Stimulated activated CD4-positive, alpha-beta T cell treated with anti-CD3 and anti-CD28 coated beads, Interleukin-4, amount 100 ng/mL, for 1 hour (primary cell): ENCODE results near the gene TUBGCP3.

Experiments used
- DNase-seq: peaks from one replicate; pipeline ENCODE4 v3.0.0-alpha.2; 2020

Gene TUBGCP3

DNA sequence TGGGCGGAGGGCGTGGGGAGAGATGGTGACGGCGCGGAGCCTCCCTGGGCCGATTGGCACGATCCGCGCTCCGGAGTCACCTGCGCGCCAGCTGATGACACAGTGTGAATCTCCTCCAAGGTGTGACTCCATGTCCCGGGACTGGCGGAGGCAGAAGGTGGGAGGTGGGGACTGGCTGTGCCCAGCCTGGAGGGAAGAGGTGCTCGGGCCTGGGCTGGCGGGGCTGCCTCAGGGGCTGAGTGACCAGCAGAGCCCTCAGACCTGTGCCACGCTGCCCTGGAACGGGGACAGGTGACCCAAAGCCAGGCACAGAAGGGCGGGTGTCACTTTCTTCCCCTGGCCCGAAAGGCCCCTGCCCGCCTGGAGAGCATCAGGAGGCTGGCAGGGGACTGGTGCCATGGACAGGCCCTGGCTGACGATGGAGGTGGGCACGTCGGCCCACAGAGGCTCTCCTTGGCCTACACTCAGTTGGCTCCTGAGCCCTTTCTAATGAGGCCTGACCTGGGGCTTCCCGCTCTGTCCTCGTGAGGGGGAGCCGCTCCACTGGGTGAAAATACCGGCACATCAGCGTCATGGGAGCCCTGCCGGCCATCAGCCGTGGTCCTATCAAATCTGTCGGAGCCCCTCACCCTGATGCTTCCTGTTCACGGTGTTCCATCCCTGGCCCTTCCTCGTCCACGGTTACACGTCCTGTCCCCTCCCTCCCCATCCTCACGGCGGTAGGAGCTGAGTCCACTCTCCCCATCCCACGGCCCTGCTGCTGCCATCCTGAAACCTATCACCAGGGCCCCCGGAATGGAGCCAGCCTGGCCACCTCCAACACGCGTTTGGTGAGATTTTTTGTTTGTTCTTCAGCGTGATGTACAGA, 136.2 kb downstream of the TUBGCP3 start:
- DNase-seq, result no peak

DNA sequence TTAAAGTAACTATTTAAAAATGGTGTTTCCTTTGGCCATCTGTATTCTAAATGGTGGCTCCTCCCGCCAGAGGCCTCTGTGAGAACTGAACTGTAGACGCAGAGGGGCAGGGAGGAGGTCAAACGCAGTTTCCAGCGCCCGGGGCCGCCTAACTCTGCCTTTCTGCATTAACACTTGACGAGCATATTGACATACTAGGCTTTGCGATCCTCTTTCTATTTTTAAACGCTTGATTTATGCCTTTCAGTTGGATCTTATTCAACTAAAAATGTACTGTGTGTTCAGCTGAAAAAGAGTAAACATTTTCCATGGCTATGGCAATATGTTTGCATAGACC, 137.1 kb downstream of the TUBGCP3 start:
- DNase-seq, result no peak

DNA sequence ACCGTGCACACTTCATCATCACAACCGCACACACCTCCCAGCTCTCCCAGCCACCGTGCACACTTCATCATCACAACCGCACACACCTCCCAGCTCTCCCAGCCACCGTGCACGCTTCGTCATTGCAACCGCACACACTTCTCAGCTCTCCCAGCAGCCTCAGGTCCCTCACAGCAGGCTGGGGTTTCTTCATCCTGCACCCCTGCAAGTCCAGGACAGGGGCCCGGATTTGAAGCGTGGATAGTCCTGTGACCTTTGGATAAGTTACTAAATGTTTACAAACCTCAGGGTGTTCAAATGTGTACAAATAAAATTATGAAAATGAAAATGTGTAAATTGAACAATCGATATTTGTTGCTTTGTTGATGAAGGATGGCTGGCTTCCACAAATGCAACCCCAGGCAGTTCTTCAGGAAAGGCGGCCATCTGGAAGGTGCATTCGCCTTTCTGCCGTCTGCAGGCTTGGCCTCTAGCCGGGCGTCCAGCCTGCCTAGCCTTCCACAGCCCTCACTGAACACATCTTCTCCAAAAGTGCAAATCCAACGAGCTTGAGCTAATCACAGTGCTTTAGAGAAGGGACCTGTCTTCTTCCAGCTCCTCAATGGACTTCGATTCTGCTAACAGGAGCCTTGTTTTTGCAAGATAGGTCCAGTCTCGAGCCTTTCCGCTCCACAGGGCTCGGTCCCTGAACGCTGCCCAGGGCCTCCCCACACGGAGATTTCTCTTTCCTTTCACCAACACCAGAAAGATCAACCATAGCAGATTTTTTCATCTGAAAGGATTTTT, 137.6 kb downstream of the TUBGCP3 start:
- DNase-seq, result no peak

DNA sequence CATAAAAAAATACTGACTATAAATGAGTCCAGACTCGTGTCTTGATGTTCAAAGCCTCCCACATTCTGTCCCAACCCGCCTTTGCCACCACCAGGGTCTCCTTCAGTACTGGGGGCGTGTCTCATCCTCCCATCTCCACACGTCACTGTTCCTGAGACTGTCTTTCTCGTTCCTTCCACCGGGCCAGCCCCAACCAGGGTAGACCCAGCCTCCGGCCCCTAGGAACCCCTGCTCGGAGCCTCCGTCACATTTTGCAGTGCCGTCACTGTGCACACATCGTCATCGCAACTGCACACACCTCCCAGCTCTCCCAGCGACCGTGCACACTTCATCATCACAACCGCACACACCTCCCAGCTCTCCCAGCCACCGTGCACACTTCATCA, 138.4 kb downstream of the TUBGCP3 start:
- no peak for DNase-seq

DNA sequence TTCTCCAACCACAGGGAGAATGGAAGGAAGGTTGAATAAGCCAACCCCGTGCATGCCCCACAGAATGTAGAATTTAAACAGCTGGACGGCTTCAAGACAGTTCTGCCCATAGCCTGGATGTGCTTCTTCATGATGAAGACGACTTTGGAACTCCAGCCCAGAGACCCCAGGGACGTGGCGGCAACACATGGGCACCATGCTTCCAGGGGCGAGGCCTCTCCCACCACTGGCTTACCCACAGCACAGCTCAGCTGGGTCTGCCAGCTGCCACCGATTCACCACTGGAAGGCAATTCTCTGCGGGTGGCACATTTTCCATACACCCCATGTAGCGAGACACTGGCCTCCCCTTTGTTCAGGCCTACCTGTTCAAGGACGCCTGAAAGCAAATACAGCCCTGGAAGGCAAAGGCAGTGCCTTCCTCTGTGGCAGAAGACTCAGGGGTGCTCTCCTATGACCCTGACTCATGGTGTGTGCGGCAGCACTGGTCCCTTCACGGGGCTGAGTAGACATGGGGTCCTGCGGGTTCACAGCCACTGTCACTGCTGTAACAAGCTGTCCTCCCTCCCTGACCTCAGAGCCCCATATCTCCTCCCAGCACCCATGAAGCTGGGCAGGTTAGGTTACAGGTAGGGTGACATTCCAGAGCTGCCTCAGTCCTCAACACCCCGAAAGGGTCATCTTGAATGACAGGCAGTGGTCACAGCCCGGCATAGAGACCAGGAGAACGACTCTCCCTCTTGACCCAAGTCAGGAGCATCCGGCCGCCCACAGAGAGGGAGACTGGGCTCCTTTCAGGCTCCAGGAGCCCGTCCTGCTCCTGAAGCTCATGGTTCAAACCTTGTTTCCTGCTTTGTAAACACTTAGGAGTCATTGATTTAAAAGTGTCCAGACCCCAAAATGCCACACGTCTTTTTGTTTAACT, 139.1 kb downstream of the TUBGCP3 start:
- DNase-seq, result no peak

DNA sequence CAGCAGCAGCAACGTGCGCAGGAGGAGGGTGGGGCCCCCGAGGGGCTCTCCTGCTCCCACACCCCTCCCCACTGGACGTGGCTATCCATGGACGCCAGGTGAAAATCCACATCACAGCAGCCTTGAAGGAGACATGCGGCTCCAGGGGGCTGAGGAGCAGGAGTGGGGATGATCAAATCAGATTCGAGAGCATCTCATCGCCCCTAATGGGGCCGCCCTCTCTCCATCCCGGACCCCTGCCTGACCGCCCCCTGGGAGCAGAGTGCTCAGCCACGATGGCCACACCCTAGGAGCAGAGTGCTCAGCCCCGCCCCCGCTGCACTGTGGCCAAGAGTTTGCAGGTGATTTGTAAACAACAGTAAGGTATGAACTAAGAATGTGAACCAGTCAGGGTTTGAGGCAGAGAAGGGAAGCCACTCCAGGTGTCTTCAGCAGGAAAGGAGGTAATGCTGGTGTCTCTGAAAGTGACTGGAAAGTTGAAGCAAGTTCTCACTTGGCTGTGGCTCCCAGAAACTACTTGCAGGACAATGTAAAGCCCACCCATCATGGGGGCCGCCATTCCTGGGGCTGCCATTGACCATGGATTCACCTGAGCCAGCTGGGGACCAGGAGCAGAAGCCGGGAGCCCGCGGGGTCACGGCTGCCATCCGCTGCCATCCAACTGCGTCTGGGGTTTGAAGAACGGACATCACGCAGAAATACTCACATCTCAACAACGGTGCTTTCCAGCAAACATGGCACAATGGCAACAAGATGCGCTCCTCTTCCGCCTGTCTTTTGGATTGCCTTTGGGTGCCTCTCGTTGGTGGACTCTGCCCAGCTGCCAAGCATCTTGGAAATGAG, 140.0 kb downstream of the TUBGCP3 start:
- DNase-seq, result no peak

DNA sequence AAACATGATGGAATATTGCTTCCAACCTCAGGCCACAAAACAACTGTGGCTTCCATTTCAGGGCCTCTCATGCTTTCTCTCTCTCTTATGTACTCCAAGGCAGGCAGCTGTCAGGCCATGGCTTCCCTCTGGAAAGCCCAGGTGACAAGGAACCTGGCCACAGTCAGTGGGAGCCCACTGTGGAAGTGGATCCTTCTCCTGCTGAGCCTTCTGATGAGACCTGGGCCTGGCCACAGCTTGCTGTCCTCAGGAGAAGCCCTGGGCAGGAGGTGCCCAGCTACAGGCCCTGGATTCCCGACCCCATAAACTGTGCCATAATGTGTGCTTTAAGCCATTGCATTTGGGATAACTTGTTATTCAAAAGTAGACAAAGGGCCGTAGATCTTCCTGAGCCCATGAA, 140.6 kb downstream of the TUBGCP3 start:
- DNase-seq, result no peak

DNA sequence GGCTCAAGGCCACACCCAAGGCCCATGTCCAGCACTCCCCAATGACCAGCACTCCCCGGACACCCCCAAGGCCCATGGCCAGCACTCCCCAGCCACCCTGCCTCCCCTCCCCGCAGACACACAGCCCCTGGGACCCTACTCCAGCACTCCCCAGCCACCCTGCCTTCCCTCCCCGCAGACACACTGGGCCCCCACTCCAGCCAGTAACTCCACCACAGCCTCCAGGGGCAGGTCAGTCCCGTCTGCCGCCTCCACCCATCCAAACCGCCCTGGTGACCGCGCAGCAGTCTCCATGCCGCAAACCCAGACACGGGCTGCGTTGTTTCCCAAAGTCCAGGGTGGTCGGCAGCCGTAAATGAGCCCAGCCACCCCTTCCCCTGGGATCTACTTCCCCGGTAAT, 141.1 kb downstream of the TUBGCP3 start:
- DNase-seq, result no peak

DNA sequence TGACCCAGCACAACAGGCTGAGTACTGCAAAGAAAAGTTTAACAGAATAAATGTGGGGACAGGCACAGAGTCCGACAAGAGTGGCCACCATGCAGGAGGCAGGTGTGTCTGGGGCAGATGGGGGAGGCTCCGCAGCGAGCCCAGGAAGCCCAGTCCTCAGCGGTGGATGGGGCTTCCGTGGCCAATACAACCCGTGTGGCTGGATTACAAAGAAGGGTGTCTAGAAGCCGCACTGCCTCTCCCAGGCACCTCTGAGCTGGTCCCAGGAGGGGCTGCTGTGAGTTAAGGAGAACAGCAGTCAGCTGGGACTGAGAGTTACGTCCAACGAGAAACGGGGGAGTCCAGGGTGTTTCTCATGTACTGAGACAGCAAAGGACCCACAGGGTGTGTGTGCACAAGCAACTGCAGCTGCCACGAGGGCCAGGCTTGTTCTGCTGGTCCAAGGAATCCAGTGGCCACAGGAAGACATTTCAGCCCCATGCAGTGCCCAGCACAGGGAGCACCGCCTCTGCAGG, 141.5 kb downstream of the TUBGCP3 start:
- DNase-seq, result no peak

DNA sequence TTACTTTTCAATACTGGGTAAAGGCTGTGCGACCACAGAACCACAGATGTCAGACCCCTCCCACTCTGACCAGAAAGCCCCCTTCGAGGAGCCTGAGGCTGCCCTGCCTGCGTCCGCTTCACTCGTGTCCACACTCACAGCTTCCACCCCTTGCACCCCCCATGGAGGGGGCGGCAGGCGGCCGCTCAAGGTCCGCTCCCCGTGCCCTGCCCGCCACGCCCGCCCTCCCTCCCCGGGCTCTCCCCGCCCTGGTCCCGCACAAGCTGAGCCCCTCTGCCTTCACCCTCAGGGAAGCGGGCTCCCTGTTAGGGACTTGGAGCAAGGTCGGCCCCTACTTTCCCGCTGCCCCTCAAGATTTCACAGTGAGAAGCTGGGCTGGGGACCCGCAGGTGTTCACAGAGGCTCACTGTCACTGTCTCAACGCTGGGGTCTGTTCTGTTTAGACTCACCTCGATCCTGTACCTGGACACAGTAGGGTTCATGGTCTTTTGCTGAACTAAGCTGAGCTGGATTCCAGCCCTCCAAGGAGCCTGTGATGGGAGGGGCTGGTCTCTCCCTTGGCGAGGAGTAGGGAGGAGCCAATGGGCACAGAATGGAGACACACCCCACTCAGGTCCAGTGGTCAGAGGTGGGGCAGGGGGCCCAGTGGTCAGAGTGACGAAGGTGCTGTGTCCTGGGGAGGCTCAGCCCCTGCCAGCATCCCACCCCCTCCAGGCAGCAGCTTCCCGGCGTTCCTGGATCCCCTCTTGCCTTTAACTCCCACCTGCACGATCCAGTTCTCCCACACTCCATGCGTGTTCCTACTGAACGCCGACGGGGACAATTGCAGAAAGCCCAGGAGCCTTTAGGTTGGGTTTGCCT, 142.3 kb downstream of the TUBGCP3 start:
- no peak for DNase-seq

DNA sequence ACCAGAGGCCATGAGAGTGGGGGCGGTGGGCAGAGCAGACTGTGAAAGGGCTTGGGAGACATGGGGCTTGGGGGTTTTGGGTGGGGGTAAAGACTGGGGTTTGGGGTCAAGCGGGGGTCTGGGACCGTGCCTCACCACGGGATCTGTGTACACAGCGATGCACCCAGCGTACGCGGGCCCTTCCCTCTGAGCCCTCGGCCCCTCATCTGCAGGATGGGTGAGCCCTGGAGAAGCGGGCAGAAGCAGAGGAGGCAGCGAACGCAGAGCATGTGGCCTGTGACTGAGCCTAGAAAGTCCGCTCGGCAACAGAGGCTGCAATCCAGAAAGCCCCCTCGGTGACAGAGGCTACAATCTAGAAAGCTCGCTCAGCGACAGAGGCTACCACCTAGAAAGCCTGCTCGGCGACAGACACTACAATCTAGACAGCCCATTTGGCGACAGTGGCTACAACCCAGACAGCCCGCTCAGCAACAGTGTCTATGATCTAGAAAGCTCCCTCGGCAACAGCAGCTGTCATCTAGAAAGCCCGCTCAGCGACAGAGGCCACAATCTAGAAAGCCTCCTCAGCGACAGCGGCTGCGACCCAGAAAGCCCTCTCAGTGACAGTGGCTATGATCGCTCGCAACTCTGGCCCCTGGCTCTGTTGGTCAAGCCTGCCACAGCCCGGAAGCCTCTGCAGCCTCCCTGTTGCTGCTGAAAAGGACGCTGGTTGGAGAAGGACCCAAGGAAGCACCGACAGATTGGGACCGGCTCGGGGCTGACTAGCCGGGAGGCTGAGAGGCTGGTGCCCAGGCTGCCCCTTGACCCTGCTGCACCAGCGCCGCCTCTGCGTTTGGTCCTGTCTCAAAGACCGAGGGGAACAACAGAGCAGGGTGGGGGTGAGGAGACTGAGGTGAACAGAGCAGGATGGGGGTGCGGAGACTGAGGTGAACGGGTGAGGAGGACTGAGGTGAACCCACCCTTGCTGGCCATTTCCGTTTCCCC, 143.2 kb downstream of the TUBGCP3 start:
- DNase-seq, result no peak

DNA sequence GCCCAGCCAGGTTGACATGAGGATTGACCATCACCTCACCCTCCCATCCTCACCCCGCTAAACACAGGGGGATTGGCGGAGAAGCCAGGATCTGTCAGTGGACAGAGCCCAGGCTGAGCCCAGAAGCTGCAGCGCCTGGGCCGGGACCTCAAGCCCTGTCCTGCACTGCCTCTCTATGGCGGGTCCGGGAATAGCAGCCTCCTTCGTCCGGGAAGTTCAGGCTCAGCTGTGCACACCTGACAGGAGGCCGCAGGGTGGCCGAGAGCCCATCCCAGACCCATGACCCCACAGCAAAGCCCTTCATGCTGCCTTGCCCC, 144.0 kb downstream of the TUBGCP3 start:
- DNase-seq, result peak; percentile 34

DNA sequence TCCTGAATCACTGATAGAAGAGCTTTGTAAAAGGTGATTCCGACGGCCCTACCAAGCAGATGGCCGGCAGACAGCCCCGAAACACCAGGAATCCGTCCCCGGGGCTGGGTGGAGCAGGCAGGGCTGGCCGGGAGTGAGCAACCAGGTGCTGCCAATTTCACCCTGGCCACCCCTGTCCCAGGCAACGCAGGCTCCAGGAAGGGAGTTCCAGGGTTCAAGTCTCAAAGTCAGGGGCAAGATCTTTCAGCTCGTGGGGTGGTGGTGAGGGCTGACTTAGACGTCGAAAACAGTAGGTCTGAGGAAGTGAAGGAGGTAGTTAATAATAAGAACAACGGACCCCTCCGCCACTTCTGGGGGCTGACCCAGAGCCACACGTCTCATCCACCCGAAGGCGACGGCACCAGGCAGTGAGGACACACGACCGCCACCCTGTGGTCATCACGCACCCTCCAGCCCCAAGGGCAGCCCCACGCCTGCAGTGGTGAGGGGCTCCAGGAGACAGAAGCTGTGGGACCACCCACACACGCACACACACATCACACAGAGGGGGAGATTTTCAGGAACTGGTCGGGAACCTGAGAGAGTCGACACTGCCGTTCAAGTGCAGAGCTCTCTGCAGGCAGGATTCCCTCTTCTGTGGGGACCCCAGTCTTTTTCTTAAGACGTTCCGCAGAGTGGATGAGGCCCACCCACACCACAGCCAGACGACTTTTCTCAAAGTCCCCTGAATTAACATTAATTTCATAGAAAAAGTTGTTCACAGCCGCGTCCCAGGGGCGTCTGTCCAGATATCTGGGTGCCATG, 144.6 kb downstream of the TUBGCP3 start:
- DNase-seq, result no peak

DNA sequence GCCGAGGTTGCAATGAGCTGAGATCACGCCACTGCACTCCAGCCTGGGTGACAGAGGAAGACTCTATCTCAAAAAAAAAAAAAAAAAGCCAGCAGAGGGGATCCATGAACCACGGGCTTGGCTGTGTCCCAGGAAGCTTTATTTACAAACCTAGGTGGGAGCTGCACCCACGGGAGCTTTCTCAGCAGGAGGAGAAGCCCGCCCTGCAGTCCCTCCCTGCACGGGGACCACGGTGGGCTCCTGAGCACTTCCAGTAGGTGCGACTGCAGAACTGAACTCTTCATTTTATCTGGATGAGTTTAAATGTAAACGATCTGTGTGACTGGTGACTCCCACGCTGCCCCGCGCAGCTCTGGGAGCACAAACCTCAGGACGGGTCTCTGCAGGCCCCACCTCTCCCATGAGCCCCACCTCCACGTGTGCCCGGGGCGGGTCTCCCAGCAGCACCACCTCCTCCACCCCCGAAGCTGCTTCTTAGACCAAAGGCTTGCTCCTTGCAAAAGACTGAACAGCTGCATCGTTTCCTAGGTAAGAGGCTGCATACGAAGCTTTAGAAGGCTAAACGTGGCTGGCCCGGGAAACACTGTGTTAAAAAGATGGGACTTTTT, 145.4 kb downstream of the TUBGCP3 start:
- no peak for DNase-seq

DNA sequence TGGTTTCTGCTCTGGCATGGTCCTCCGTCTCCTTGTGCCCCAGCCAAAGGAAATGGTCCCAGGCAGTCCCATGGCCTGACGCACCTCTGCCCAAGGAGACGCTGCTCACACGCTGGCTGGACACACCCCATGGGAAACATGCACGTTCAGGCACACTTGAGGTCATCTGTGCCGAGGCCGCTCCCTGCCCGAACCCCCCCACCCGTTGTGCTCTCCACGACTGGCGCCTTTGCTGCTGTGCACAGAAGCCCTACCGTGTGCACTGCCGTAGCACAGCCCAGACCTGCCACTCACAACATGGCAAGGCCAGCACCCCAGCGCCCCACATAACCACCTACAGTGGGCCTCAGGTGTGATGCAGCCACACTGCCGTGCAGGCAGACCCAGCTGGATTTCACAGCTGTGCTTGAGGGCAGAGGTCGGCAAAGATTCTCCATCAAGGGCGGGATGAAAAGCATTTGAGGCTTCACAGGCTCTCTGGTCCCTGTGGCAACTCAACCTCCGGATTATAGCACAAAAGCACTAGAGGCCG, 146.1 kb downstream of the TUBGCP3 start:
- DNase-seq, result no peak

DNA sequence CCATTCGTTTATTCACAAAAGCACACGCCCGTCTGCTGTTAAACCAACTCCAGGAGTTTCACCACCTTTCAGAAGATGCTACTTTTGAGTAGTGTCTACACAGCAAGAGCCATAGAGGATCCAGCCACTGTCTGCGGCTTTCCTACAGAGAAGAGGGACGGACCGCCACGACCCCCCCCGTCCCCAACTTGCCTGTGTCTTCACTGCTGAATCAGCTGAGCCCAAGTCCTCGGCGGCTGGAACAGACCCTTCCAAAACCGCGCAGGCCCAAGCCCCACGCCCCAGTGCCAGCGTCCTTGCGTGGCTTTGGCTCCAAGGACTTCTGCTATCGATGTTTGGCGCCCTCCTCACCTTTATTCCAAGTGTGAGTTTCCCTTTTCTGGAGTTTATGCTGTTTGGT, 146.7 kb downstream of the TUBGCP3 start:
- DNase-seq, result no peak

DNA sequence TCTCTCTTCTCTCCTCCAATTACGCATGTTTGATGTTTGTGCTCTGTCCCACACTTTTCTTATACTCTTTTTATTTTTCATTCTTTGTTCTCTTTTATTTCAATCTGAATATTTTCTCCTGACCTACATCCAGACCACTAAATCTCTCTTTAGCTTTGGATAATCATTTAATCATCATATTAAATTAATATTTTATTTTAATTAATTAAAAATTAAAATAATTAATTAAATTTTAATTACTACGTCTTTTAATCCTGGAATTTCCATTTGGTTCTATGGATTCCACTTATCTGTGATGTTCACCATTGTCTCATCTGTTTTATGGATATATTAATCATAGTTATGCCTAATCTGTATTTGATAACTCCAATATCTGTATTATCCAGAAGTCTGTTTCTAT, 149.4 kb downstream of the TUBGCP3 start:
- DNase-seq, result no peak

DNA sequence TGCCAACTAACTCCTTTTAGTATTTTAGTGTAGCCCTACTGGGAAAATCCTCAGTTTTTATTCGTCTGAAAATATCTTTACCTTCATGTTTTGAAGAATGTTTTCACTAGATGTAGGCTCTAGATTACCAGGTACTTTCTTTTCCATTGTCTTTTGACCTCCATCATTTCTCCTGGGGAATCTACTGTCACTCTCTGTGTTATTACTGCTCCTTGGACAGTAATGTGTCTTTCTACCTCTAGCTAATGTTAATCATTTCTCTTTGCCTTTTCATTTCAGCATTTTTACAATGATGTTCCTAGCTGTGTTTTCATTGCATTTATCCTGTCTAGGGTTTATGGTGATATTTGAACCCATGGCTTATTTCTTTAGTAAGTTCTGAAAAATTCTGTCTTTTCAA, 149.9 kb downstream of the TUBGCP3 start:
- DNase-seq, result no peak
